IPS-NIHi11 (cell line): ENCODE data around the gene NUDT6.
"Not testable (repeated sequence)": the region's sequence is repeated elsewhere in the genome, so short reads cannot be mapped to it uniquely, and the experiment has no call there.

Source experiments
- DNase-seq: peaks from one replicate; pipeline ENCODE4 v3.0.0; 2012; ENCODE audit warnings: mixed read lengths, low spot score

The NUDT6 gene

GRCh38 chr4:122875949-122876348, 46.4 kb downstream of the NUDT6 start:
- DNase-seq, result no peak

- DNase-seq, result no peak
These were observed 48.4 kb downstream of the NUDT6 start for GRCh38 chr4:122873821-122874593.

- DNase-seq, result no peak
These were observed 49.3 kb downstream of the NUDT6 start for GRCh38 chr4:122873146-122873545.

GRCh38 chr4:122868235-122868634, 54.2 kb downstream of the NUDT6 start:
- DNase-seq, result not testable (repeated sequence)

GRCh38 chr4:122865425-122865824, 57.0 kb downstream of the NUDT6 start:
- DNase-seq, result no peak

GRCh38 chr4:122863639-122864038, 58.8 kb downstream of the NUDT6 start:
- DNase-seq, result no peak

GRCh38 chr4:122861172-122861943, 61.0 kb downstream of the NUDT6 start:
- no peak for DNase-seq

GRCh38 chr4:122858705-122859104, 63.7 kb downstream of the NUDT6 start:
- DNase-seq, result no peak

GRCh38 chr4:122857160-122857559, 65.2 kb downstream of the NUDT6 start:
- DNase-seq, result no peak

GRCh38 chr4:122855353-122855890, 67.0 kb downstream of the NUDT6 start:
- DNase-seq, result no peak

- no peak for DNase-seq
These were observed 67.7 kb downstream of the NUDT6 start for GRCh38 chr4:122854447-122855352.

GRCh38 chr4:122851568-122851967, 70.8 kb downstream of the NUDT6 start:
- no peak for DNase-seq

- not testable (repeated sequence) for DNase-seq
These were observed 72.6 kb downstream of the NUDT6 start for GRCh38 chr4:122849789-122850188.

- DNase-seq, result no peak
These were observed 74.5 kb downstream of the NUDT6 start for GRCh38 chr4:122847931-122848330.

- no peak for DNase-seq
These were observed 76.6 kb downstream of the NUDT6 start for GRCh38 chr4:122845760-122846159.

GRCh38 chr4:122845066-122845465, 77.3 kb downstream of the NUDT6 start:
- no peak for DNase-seq

GRCh38 chr4:122844391-122844790, 78.0 kb downstream of the NUDT6 start:
- not testable (repeated sequence) for DNase-seq

GRCh38 chr4:122842984-122843531, 79.3 kb downstream of the NUDT6 start:
- DNase-seq, result no peak
